GM12892 (cell line): ENCODE results near the gene MMADHC.

Experiments
- DNase-seq: peaks from one replicate; pipeline ENCODE4 v3.0.0; 2011; ENCODE audit not compliant: insufficient read length
- FAIRE-seq: peaks from 2 replicates; lab custom pipeline; 2011; peaks lifted over from hg19 to GRCh38; lab: Jason Lieb, UNC
- POLR2A ChIP-seq: IDR thresholded peaks from 2 replicates; pipeline ENCODE4 v1.6.1; 2011; ENCODE audit warnings: low read depth, low read length, control low read depth
- POLR2AphosphoS5 ChIP-seq: IDR thresholded peaks from 2 replicates; pipeline ENCODE4 v1.6.1; 2011; ENCODE audit warnings: low read depth, low read length, control low read depth
- TAF1 ChIP-seq: IDR thresholded peaks from 2 replicates; pipeline ENCODE4 v1.6.1; 2011; ENCODE audit warnings: low read depth, mild to moderate bottlenecking, control low read depth, low read length, borderline replicate concordance

MMADHC gene

GRCh38 chr2:149536649-149537048 is 50.9 kb downstream of the MMADHC start:
- TF ChIP-seq POLR2AphosphoS5 (no peak), TAF1 (no peak), POLR2A (no peak)

DNA sequence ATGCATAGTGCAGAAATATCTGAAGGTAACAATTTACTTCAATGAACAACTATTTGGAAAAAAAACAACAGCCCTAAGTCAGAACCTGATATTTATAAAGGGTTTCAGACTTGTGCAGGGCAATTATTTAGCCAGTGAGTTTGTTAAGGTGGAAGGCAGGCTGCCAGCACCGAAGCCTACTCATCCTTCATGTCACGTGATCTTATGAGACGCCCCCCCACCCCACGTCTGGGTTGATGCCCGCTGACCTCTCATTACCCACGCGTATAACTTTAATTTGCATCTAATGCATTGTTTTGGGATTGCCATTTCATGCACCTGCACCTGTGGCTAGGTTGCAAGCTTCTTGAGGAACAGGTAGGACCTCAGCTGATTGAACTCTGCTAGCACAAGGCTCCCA is 52.9 kb downstream of the MMADHC start:
- no peak for DNase-seq
- no peak for TF ChIP-seq TAF1
- no peak for TF ChIP-seq POLR2AphosphoS5
- TF ChIP-seq POLR2A = no peak
- no peak for FAIRE-seq

More at GRCh38 chr2:149536649-149537048, 50.9 kb downstream of the MMADHC start:
- FAIRE-seq (no peak), DNase-seq (no peak)

DNA sequence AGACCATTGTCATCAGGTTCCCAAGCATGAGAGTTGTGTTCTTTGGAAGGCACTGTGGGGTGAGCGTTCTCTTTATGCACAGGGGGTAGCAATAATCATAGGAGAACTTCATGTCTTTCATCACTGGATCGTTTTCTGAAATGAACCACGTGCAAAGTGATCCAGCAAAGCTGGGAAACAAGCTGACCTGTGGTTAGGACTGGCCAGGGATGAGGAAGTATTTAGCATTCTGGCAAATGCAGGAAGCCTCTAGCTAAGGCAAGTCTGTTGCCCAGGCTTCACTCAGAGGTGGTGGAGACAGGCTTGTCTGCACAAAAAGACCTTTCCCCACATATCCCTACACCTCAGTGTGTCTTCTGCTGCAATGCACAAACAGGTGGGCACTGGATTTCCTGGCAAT is 58.6 kb downstream of the MMADHC start:
- DNase-seq = no peak
- TF ChIP-seq TAF1 = no peak
- no peak for TF ChIP-seq POLR2A
- no peak for TF ChIP-seq POLR2AphosphoS5
- FAIRE-seq = no peak

DNA sequence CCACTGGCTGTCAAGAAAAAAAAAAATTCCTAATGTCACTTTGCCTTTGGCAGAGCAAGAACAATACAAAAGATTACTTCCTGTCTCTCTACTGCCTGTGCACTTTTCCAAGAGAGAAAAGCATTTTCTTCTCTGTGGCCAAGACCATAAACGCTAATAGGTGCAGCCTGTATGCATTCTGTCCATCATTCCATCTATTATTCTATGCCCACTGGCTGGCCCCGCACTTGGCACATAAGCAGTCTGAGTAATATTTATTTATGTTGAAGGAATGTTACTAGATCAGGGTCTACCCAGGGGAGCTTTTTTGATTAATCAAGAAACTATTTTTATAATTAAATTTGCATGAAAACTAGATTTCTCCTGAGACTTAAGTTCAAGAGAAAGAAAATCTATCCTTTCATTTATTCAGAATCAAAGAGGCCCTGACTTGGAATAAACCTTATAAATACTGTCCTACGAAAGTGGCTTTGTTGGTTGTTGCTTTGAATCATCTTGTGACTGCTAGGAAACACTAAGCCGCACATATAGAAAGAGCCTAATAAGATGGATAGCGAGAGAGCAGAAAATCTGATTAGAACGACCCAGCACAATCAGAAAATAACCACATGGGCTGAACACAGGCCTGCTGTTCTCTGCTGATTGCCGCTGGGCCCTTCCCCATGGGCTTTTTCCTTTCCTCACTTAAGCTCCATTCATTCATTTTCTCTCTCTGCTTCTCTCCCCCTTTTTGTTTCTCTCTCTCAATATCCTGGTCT is 59.4 kb downstream of the MMADHC start:
- DNase-seq (no peak), FAIRE-seq (no peak)
- TF ChIP-seq POLR2AphosphoS5 (no peak), POLR2A (no peak)

DNA sequence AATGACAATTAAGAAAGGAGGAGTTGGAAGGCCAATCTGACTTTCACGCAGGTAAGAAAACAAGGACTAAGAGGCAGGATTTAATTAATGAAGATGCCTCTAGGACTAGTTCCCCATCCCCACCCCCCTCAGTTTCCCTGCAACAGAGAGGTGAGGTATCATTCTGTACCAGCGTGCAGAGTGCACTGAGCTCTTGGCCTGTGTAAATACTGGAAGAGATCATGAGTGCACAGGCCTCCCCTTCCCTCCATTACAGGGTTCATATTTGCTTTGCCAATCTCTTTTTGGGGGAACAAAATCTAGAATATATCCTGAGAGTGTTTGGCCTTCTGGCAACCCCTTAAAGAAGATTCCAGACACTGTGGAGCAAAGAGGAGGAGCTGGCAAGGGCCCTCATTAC is 60.9 kb downstream of the MMADHC start:
- TF ChIP-seq POLR2A (no peak), POLR2AphosphoS5 (no peak), TAF1 (no peak)
- FAIRE-seq (no peak), DNase-seq (no peak)

GRCh38 chr2:149525323-149525722 is 62.3 kb downstream of the MMADHC start:
- TF ChIP-seq POLR2A (no peak), TAF1 (no peak), POLR2AphosphoS5 (no peak)
- DNase-seq = no peak
- FAIRE-seq = no peak
